NCI-H2196 treated with DMSO at 0.1 percent for 48 hours (cell line): Measurements from ENCODE around the gene DTX1.

Source experiments
- DNase-seq: peaks from one replicate; lab custom pipeline; 2025; ENCODE audit not compliant: unreplicated experiment; lab: John Stamatoyannopoulos, UW

Gene DTX1

GRCh38 chr12:113093409-113094101 lies 37.0 kb downstream of the DTX1 start:
- DNase-seq, result no peak

- DNase-seq, result no peak
Observed at GRCh38 chr12:113094738-113095137, 38.2 kb downstream of the DTX1 start.

GRCh38 chr12:113095405-113095804 lies 38.9 kb downstream of the DTX1 start:
- DNase-seq, result no peak

- DNase-seq, result no peak
Observed at GRCh38 chr12:113096675-113097461, 40.3 kb downstream of the DTX1 start.

- DNase-seq, result peak; percentile 25
Observed at GRCh38 chr12:113097716-113098440, 41.3 kb downstream of the DTX1 start.

GRCh38 chr12:113098441-113099028 lies 42.0 kb downstream of the DTX1 start:
- DNase-seq, result peak; percentile 91

- no peak for DNase-seq
Observed at GRCh38 chr12:113099364-113099763, 42.8 kb downstream of the DTX1 start.

GRCh38 chr12:113099764-113100163 lies 43.2 kb downstream of the DTX1 start:
- DNase-seq, result no peak

GRCh38 chr12:113101751-113102150 lies 45.2 kb downstream of the DTX1 start:
- DNase-seq, result no peak

GRCh38 chr12:113102811-113103210 lies 46.3 kb downstream of the DTX1 start:
- no peak for DNase-seq

GRCh38 chr12:113103756-113104450 lies 47.4 kb downstream of the DTX1 start:
- peak; percentile 59 for DNase-seq

- DNase-seq, result no peak
Observed at GRCh38 chr12:113104953-113105510, 48.5 kb downstream of the DTX1 start.

- no peak for DNase-seq
Observed at GRCh38 chr12:113105606-113106271, 49.2 kb downstream of the DTX1 start.

GRCh38 chr12:113106361-113106760 lies 49.8 kb downstream of the DTX1 start:
- DNase-seq, result no peak

GRCh38 chr12:113108308-113108707 lies 51.8 kb downstream of the DTX1 start:
- DNase-seq, result no peak

GRCh38 chr12:113109360-113109759 lies 52.8 kb downstream of the DTX1 start:
- no peak for DNase-seq

- no peak for DNase-seq
Observed at GRCh38 chr12:113109872-113110599, 53.5 kb downstream of the DTX1 start.

- DNase-seq, result no peak
Observed at GRCh38 chr12:113111247-113111646, 54.7 kb downstream of the DTX1 start.
